OCI-LY1 (cell line): ENCODE data around the gene LRRC42.

Experiments
- H2AFZ ChIP-seq: fragments of 200-600 bp; sonication (generic), shearing (Covaris generic); 2 replicates; pipeline ENCODE4 v1.6.0; 2014; ENCODE audit warnings: antibody characterized with exemption, mild to moderate bottlenecking, low read length
- H3F3A ChIP-seq: fragments of 200-600 bp; sonication (generic), shearing (Covaris generic); 2 replicates; pipeline ENCODE4 v1.6.0; 2014; ENCODE audit warnings: mild to moderate bottlenecking, antibody characterized with exemption, low read length, moderate library complexity; ENCODE audit not compliant: insufficient read depth
- H3K27ac ChIP-seq: fragments of 200-600 bp; sonication (generic); 2 replicates; pipeline ENCODE4 v1.5.1; 2014; ENCODE audit warnings: low read length, mixed run types, mild to moderate bottlenecking, low read depth; ENCODE audit not compliant: poor library complexity, severe bottlenecking
- H3K27me3 ChIP-seq: fragments of 200-600 bp; sonication (generic); 2 replicates; pipeline ENCODE4 v1.6.0; 2014; ENCODE audit warnings: antibody characterized with exemption, mild to moderate bottlenecking, low read length, moderate library complexity; ENCODE audit not compliant: insufficient read depth
- H3K36me3 ChIP-seq: fragments of 200-600 bp; sonication (generic); 2 replicates; pipeline ENCODE4 v1.6.1; 2014; ENCODE audit warnings: mild to moderate bottlenecking, antibody characterized with exemption, low read length, moderate library complexity, mixed read lengths; ENCODE audit not compliant: insufficient read depth
- H3K4me1 ChIP-seq: fragments of 200-600 bp; sonication (generic); 2 replicates; pipeline ENCODE4 v1.5.1; 2014; ENCODE audit warnings: mild to moderate bottlenecking, low read length, moderate library complexity; ENCODE audit not compliant: insufficient read depth, severe bottlenecking
- H3K4me2 ChIP-seq: fragments of 200-600 bp; sonication (generic), shearing (Covaris generic); 2 replicates; pipeline ENCODE4 v1.6.1; 2014; ENCODE audit warnings: low read length
- H3K4me3 ChIP-seq: fragments of 200-600 bp; sonication (generic); 2 replicates; pipeline ENCODE4 v1.5.1; 2014; ENCODE audit warnings: low read length, low read depth, mild to moderate bottlenecking, mixed read lengths; ENCODE audit not compliant: poor library complexity, severe bottlenecking
- H3K79me2 ChIP-seq: fragments of 200-600 bp; shearing (Covaris generic); 2 replicates; pipeline ENCODE4 v1.6.1; 2016; ENCODE audit warnings: mixed run types, low read length, mixed read lengths; ENCODE audit not compliant: insufficient read depth
- H3K9ac ChIP-seq: fragments of 200-600 bp; sonication (generic), shearing (Covaris generic); 2 replicates; pipeline ENCODE4 v1.6.1; 2014; ENCODE audit warnings: mild to moderate bottlenecking, low read length, mixed read lengths
- H3K9me2 ChIP-seq: fragments of 200-600 bp; sonication (generic), shearing (Covaris generic); 2 replicates; pipeline ENCODE4 v1.6.1; 2014; ENCODE audit warnings: low read depth, mild to moderate bottlenecking, low read length, mixed read lengths
- H3K9me3 ChIP-seq: fragments of 200-600 bp; shearing (Covaris generic); 2 replicates; pipeline ENCODE4 v1.6.1; 2014; ENCODE audit warnings: low read length, mixed read lengths
- H4K20me1 ChIP-seq: fragments of 200-600 bp; sonication (generic), shearing (Covaris generic); 2 replicates; pipeline ENCODE4 v1.6.0; 2016; ENCODE audit warnings: mild to moderate bottlenecking, low read length; ENCODE audit not compliant: insufficient read depth
- CTCF ChIP-seq: fragments of 200-600 bp; sonication (generic), shearing (Covaris generic); IDR thresholded peaks from 2 replicates; pipeline ENCODE4 v1.5.1; 2017; ENCODE audit warnings: mild to moderate bottlenecking, antibody characterized with exemption, low read length, moderate library complexity, mixed read lengths
- EZH2 ChIP-seq: fragments of 200-600 bp; sonication (generic), shearing (Covaris generic); IDR thresholded peaks from 2 replicates; pipeline ENCODE4 v1.8.0; 2017; ENCODE audit warnings: borderline replicate concordance, mixed run types, mild to moderate bottlenecking, antibody characterized with exemption, low read length, moderate library complexity, mixed read lengths

LRRC42 gene

GRCh38 chr1:53944469-53945182 is 1.5 kb upstream of the LRRC42 start:
- Histone ChIP-seq H3K27ac (peak overlapping the region; percentile 64), H4K20me1 (no peaks in the 10 kb centered on the region), H2AFZ (peak overlapping the region; percentile 68; the same call in 1 of the 2 replicates), H3K4me1 (peaks cover 40% of the 10 kb centered on the region), H3K79me2 (peaks cover 27% of the 10 kb centered on the region), H3K9ac (peak overlapping the region; percentile 97), H3K9me2 (no peaks in the 10 kb centered on the region), H3K36me3 (peaks cover 7% of the 10 kb centered on the region; the same call in 1 of the 2 replicates), H3F3A (no peaks in the 10 kb centered on the region), H3K9me3 (no peaks in the 10 kb centered on the region), H3K4me3 (peak overlapping the region; percentile 96), H3K4me2 (peak overlapping the region; percentile 100), H3K27me3 (no peaks in the 10 kb centered on the region)
- TF ChIP-seq EZH2 (no peak), CTCF (no peak)

GRCh38 chr1:53945183-53945432 is 1.0 kb upstream of the LRRC42 start:
- no peak for TF ChIP-seq CTCF
- TF ChIP-seq EZH2 = no peak
- peak overlapping the region; percentile 100 for H3K4me2 ChIP-seq
- no peaks in the 10 kb centered on the region for H3K27me3 ChIP-seq
- H3K9ac ChIP-seq = peak overlapping the region; percentile 97
- H3K36me3 ChIP-seq = peaks cover 6% of the 10 kb centered on the region; the same call in 1 of the 2 replicates
- peaks cover 27% of the 10 kb centered on the region for H3K79me2 ChIP-seq
- H3F3A ChIP-seq = no peaks in the 10 kb centered on the region
- H3K27ac ChIP-seq = peak overlapping the region; percentile 64
- H3K4me1 ChIP-seq = peaks cover 40% of the 10 kb centered on the region
- no peaks in the 10 kb centered on the region for H3K9me2 ChIP-seq
- H3K9me3 ChIP-seq = no peaks in the 10 kb centered on the region
- peak overlapping the region; percentile 96 for H3K4me3 ChIP-seq
- H4K20me1 ChIP-seq = no peaks in the 10 kb centered on the region
- peak overlapping the region; percentile 68; the same call in 1 of the 2 replicates for H2AFZ ChIP-seq

- TF ChIP-seq EZH2 = no peak
- TF ChIP-seq CTCF = no peak
- no peaks in the 10 kb centered on the region for H4K20me1 ChIP-seq
- H3K4me2 ChIP-seq = peak within 1 kb of the TSS; percentile 100
- H3K9me2 ChIP-seq = no peaks in the 10 kb centered on the region
- H3K4me3 ChIP-seq = peak within 1 kb of the TSS; percentile 96
- no peaks in the 10 kb centered on the region for H3F3A ChIP-seq
- H3K36me3 ChIP-seq = peaks cover 5% of the 10 kb centered on the region; the same call in 1 of the 2 replicates
- H2AFZ ChIP-seq = peak within 1 kb of the TSS; percentile 68; the same call in 1 of the 2 replicates
- H3K79me2 ChIP-seq = peaks cover 27% of the 10 kb centered on the region
- no peaks in the 10 kb centered on the region for H3K9me3 ChIP-seq
- no peaks in the 10 kb centered on the region for H3K27me3 ChIP-seq
- peak within 1 kb of the TSS; percentile 64 for H3K27ac ChIP-seq
- H3K9ac ChIP-seq = peak within 1 kb of the TSS; percentile 97
- H3K4me1 ChIP-seq = peaks cover 40% of the 10 kb centered on the region
Observed at GRCh38 chr1:53945433-53946251, 508 bp upstream of the LRRC42 start, which contains the start of gene IFT25. IFT25 (minus strand) TSS chr1:53945699; CDS start chr1:53940082, 5,617 bp downstream.
